Measurements from ENCODE around the gene SLC20A1. TPM values are rescaled to one million over a fixed set of nuclear protein-coding genes. Genes with fewer than 3 reads are reported as not detected.
A peak's percentile ranks its signal among the peaks of the same experiment; 100 is the strongest.

Gene SLC20A1
- total and polyA plus RNA-seq, 4 donors, result 7.0 to 82.6 (median 35.8) TPM

- Histone ChIP-seq H3K27ac (ENCODE audit: low read depth in 1 of 2, low read length in 2 of 2) (no peak overlapping the region), H3K36me3 (ENCODE audit: control insufficient read depth in 1 of 2, insufficient read depth in 2 of 2, low read length in 1 of 2) (no peaks in the 10 kb centered on the region), H3K27me3 (ENCODE audit: control insufficient read depth in 1 of 2, insufficient read depth in 2 of 2, low read length in 1 of 2) (no peaks in the 10 kb centered on the region), H3K4me3 (ENCODE audit: low read length in 2 of 2) (no peak overlapping the region), H3K9me3 (ENCODE audit: control insufficient read depth, low read length) (no peaks in the 10 kb centered on the region), H3K4me1 (ENCODE audit: control insufficient read depth in 1 of 2, insufficient read depth in 2 of 2, low read length in 2 of 2) (no peaks in the 10 kb centered on the region)
- no peak for ATAC-seq (ENCODE audit: low FRiP score)
- 43 to 46% methylated on average over 4 of the region's 4 CpGs for WGBS, 2 donors
- no peak for DNase-seq
- intact Hi-C loops (cut with DNase I), result no loop called here
Measured at GRCh38 chr2:112630268-112630667, 15.5 kb upstream of the SLC20A1 start.

GRCh38 chr2:112633708-112634107 lies 12.0 kb upstream of the SLC20A1 start:
- Histone ChIP-seq H3K36me3 (ENCODE audit: control insufficient read depth in 1 of 2, insufficient read depth in 2 of 2, low read length in 1 of 2) (no peaks in the 10 kb centered on the region), H3K9me3 (ENCODE audit: control insufficient read depth, low read length) (no peaks in the 10 kb centered on the region), H3K27me3 (ENCODE audit: control insufficient read depth in 1 of 2, insufficient read depth in 2 of 2, low read length in 1 of 2) (no peaks in the 10 kb centered on the region), H3K27ac (ENCODE audit: low read depth in 1 of 2, low read length in 2 of 2) (no peak overlapping the region), H3K4me3 (ENCODE audit: low read length in 2 of 2) (no peak overlapping the region), H3K4me1 (ENCODE audit: control insufficient read depth in 1 of 2, insufficient read depth in 2 of 2, low read length in 2 of 2) (no peaks in the 10 kb centered on the region)
- intact Hi-C loops (cut with DNase I), result no loop called here
- no peak for ATAC-seq (ENCODE audit: low FRiP score)
- DNase-seq, result no peak
- WGBS, 2 donors, result 86 to 98% methylated on average over 5 of the region's 5 CpGs

GRCh38 chr2:112634153-112634873 lies 11.4 kb upstream of the SLC20A1 start:
- Histone ChIP-seq H3K27ac (ENCODE audit: low read depth in 1 of 2, low read length in 2 of 2) (no peak overlapping the region), H3K36me3 (ENCODE audit: control insufficient read depth in 1 of 2, insufficient read depth in 2 of 2, low read length in 1 of 2) (no peaks in the 10 kb centered on the region), H3K4me1 (ENCODE audit: control insufficient read depth in 1 of 2, insufficient read depth in 2 of 2, low read length in 2 of 2) (no peaks in the 10 kb centered on the region), H3K9me3 (ENCODE audit: control insufficient read depth, low read length) (no peaks in the 10 kb centered on the region), H3K27me3 (ENCODE audit: control insufficient read depth in 1 of 2, insufficient read depth in 2 of 2, low read length in 1 of 2) (no peaks in the 10 kb centered on the region), H3K4me3 (ENCODE audit: low read length in 2 of 2) (no peak overlapping the region)
- intact Hi-C loops (cut with DNase I), result no loop called here
- peak in 1 of 2 donors; percentile 49 for DNase-seq
- no peak for ATAC-seq (ENCODE audit: low FRiP score)
- 84 to 88% methylated on average over 16 of the region's 16 CpGs for WGBS, 2 donors

GRCh38 chr2:112634874-112635157 lies 10.9 kb upstream of the SLC20A1 start:
- Histone ChIP-seq H3K4me3 (ENCODE audit: low read length in 2 of 2) (no peak overlapping the region), H3K27ac (ENCODE audit: low read depth in 1 of 2, low read length in 2 of 2) (no peak overlapping the region), H3K27me3 (ENCODE audit: control insufficient read depth in 1 of 2, insufficient read depth in 2 of 2, low read length in 1 of 2) (no peaks in the 10 kb centered on the region), H3K9me3 (ENCODE audit: control insufficient read depth, low read length) (no peaks in the 10 kb centered on the region), H3K4me1 (ENCODE audit: control insufficient read depth in 1 of 2, insufficient read depth in 2 of 2, low read length in 2 of 2) (no peaks in the 10 kb centered on the region), H3K36me3 (ENCODE audit: control insufficient read depth in 1 of 2, insufficient read depth in 2 of 2, low read length in 1 of 2) (no peaks in the 10 kb centered on the region)
- DNase-seq (no peak), ATAC-seq (ENCODE audit: low FRiP score) (no peak)
- intact Hi-C loops (cut with DNase I), result no loop called here
- WGBS, 2 donors, result 96 to 97% methylated on average over 6 of the region's 6 CpGs

GRCh38 chr2:112636605-112637288 lies 9.0 kb upstream of the SLC20A1 start:
- WGBS, 2 donors, result 82 to 87% methylated on average over 7 of the region's 7 CpGs
- Histone ChIP-seq H3K4me1 (ENCODE audit: control insufficient read depth in 1 of 2, insufficient read depth in 2 of 2, low read length in 2 of 2) (no peaks in the 10 kb centered on the region), H3K27me3 (ENCODE audit: control insufficient read depth in 1 of 2, insufficient read depth in 2 of 2, low read length in 1 of 2) (no peaks in the 10 kb centered on the region), H3K9me3 (ENCODE audit: control insufficient read depth, low read length) (no peaks in the 10 kb centered on the region), H3K36me3 (ENCODE audit: control insufficient read depth in 1 of 2, insufficient read depth in 2 of 2, low read length in 1 of 2) (no peaks in the 10 kb centered on the region), H3K4me3 (ENCODE audit: low read length in 2 of 2) (no peak overlapping the region), H3K27ac (ENCODE audit: low read depth in 1 of 2, low read length in 2 of 2) (no peak overlapping the region)
- ATAC-seq (ENCODE audit: low FRiP score) (no peak), DNase-seq (no peak)
- intact Hi-C loops (cut with DNase I), result no loop called here

GRCh38 chr2:112637289-112637660 lies 8.5 kb upstream of the SLC20A1 start:
- H3K9me3 ChIP-seq (ENCODE audit: control insufficient read depth, low read length), result no peaks in the 10 kb centered on the region
- intact Hi-C loops (cut with DNase I), result no loop called here
- DNase-seq, result no peak
- 90 to 91% methylated on average over 4 of the region's 4 CpGs for WGBS, 2 donors
- no peaks in the 10 kb centered on the region for H3K4me1 ChIP-seq (ENCODE audit: control insufficient read depth in 1 of 2, insufficient read depth in 2 of 2, low read length in 2 of 2)
- H3K27ac ChIP-seq (ENCODE audit: low read depth in 1 of 2, low read length in 2 of 2), result no peak overlapping the region
- no peaks in the 10 kb centered on the region for H3K27me3 ChIP-seq (ENCODE audit: control insufficient read depth in 1 of 2, insufficient read depth in 2 of 2, low read length in 1 of 2)
- H3K4me3 ChIP-seq (ENCODE audit: low read length in 2 of 2), result no peak overlapping the region
- no peak for ATAC-seq (ENCODE audit: low FRiP score)
- no peaks in the 10 kb centered on the region for H3K36me3 ChIP-seq (ENCODE audit: control insufficient read depth in 1 of 2, insufficient read depth in 2 of 2, low read length in 1 of 2)

- intact Hi-C loops (cut with DNase I), result loop anchor here in 1 of 2 donors (10.0 kb wide), 1 partner anchor 55 kb away; the partner anchor contains the start of gene CHCHD5
- ATAC-seq (ENCODE audit: low FRiP score) (no peak), DNase-seq (no peak)
- no peaks in the 10 kb centered on the region for H3K36me3 ChIP-seq (ENCODE audit: control insufficient read depth in 1 of 2, insufficient read depth in 2 of 2, low read length in 1 of 2)
- H3K27ac ChIP-seq (ENCODE audit: low read depth in 1 of 2, low read length in 2 of 2), result no peak overlapping the region
- H3K9me3 ChIP-seq (ENCODE audit: control insufficient read depth, low read length), result no peaks in the 10 kb centered on the region
- H3K27me3 ChIP-seq (ENCODE audit: control insufficient read depth in 1 of 2, insufficient read depth in 2 of 2, low read length in 1 of 2), result no peaks in the 10 kb centered on the region
- H3K4me3 ChIP-seq (ENCODE audit: low read length in 2 of 2), result no peak overlapping the region
- 82 to 83% methylated on average over 3 of the region's 3 CpGs for WGBS, 2 donors
- H3K4me1 ChIP-seq (ENCODE audit: control insufficient read depth in 1 of 2, insufficient read depth in 2 of 2, low read length in 2 of 2), result no peaks in the 10 kb centered on the region
Measured at GRCh38 chr2:112639936-112640335, 5.8 kb upstream of the SLC20A1 start.

- H3K27ac ChIP-seq (ENCODE audit: low read depth in 1 of 2, low read length in 2 of 2), result peak overlapping the region in 1 of 2 donors; percentile 9
Measured at GRCh38 chr2:112640467-112640799, 5.3 kb upstream of the SLC20A1 start.

More at GRCh38 chr2:112640467-112640799, 5.3 kb upstream of the SLC20A1 start:
- H3K27me3 ChIP-seq (ENCODE audit: control insufficient read depth in 1 of 2, insufficient read depth in 2 of 2, low read length in 1 of 2), result no peaks in the 10 kb centered on the region
- 91 to 92% methylated on average over 2 of the region's 2 CpGs for WGBS, 2 donors
- H3K4me3 ChIP-seq (ENCODE audit: low read length in 2 of 2), result no peak overlapping the region
- ATAC-seq (ENCODE audit: low FRiP score), result no peak
- intact Hi-C loops (cut with DNase I), result loop anchor here in 1 of 2 donors (10.0 kb wide), 1 partner anchor 56 kb away; the partner anchor contains the start of gene CHCHD5
- no peaks in the 10 kb centered on the region for H3K36me3 ChIP-seq (ENCODE audit: control insufficient read depth in 1 of 2, insufficient read depth in 2 of 2, low read length in 1 of 2)
- DNase-seq, result no peak
- H3K9me3 ChIP-seq (ENCODE audit: control insufficient read depth, low read length), result no peaks in the 10 kb centered on the region
- H3K4me1 ChIP-seq (ENCODE audit: control insufficient read depth in 1 of 2, insufficient read depth in 2 of 2, low read length in 2 of 2), result no peaks in the 10 kb centered on the region
